Adrenal gland (tissue), 12 donors: ENCODE results near the gene ZCWPW2. TPM values are rescaled to one million over a fixed set of nuclear protein-coding genes. Genes with fewer than 3 reads are reported as not detected.

Source experiments
- DNase-seq, 7 donors: peaks; one replicate each; pipeline ENCODE4 v3.0.0-alpha.2; 2019 to 2020
- H3K27ac ChIP-seq, 5 donors: fragments of 200-600 bp; sonication (generic) in 4 of 5; 1 replicate in 3 of 5; 2 replicates in 2 of 5; pipeline versions ENCODE4 v1.5.1 to v1.8.0; 2016 to 2020; ENCODE audit warnings: mild to moderate bottlenecking in 1 of 5
- H3K27me3 ChIP-seq: fragments of 200-600 bp; 2 replicates; pipeline ENCODE4 v1.8.0; 2021
- H3K36me3 ChIP-seq, 2 donors: fragments of 200-600 bp; replicated peaks in 1 of 2; 1 replicate in 1 of 2; 2 replicates in 1 of 2; pipeline versions ENCODE4 v1.5.1 to v1.8.0; 2018 to 2022
- H3K4me1 ChIP-seq, 2 donors: fragments of 200-600 bp; replicated peaks in 1 of 2; 1 replicate in 1 of 2; 2 replicates in 1 of 2; pipeline versions ENCODE4 v1.5.1 to v1.8.0; 2018 to 2021
- H3K4me3 ChIP-seq, 4 donors: fragments of 200-600 bp; sonication (generic) in 3 of 4; one replicate each; pipeline ENCODE4 v1.5.1; 2016 to 2018
- H3K9me3 ChIP-seq, 3 donors: fragments of 200-600 bp; sonication (generic) in 1 of 3; replicated peaks in 1 of 3; 1 replicate in 2 of 3; 2 replicates in 1 of 3; pipeline versions ENCODE4 v1.5.1 to v1.8.0; 2016 to 2021
- CTCF ChIP-seq, 6 experiments: fragments of 450-650 bp in 4 of 6; fragments of 200-600 bp in 2 of 6; sonication (generic) in 1 of 6; IDR thresholded peaks; 1 replicate in 5 of 6; 2 replicates in 1 of 6; pipeline versions ENCODE4 v1.5.1 to v1.8.0; 2016 to 2021; ENCODE audit warnings: antibody characterized with exemption in 6 of 6, mild to moderate bottlenecking in 2 of 6, moderate library complexity in 1 of 6
- POLR2A ChIP-seq, 2 donors: fragments of 450-650 bp; IDR thresholded peaks; one replicate each; pipeline ENCODE4 v1.6.1; 2017; ENCODE audit warnings: antibody characterized with exemption in 2 of 2, mild to moderate bottlenecking in 2 of 2, moderate library complexity in 1 of 2
- WGBS, 4 donors: extraction: QIAGEN DNeasy Blood & Tissue Kit in 2 of 4; methylation state at CpG; one replicate each; pipeline versions ENCODE4 v1.1.5 to v1.1.7; 2013 to 2017; 5-methylcytosine and 5-hydroxymethylcytosine counted together
- intact Hi-C, 2 donors: fragments of 100-400 bp; cut with DNase I; formaldehyde crosslinking; loops; one replicate each; pipeline versions ENCODE4 v1.14.1 to v1.15.0; 2022 to 2023
- polyA plus RNA-seq, 3 donors: library from polyadenylated mRNA; stranded (reverse); fragments of 200-250 nt in 2 of 3; fragments of 350-450 nt in 1 of 3; fragmentation: Illumina TruSeq in 1 of 3; extraction: RNeasy Lipid Tissue Mini Kit (QIAGEN cat#74804) in 1 of 3; gene quantifications; one replicate each; pipeline ENCODE4 v1.2.3, GENCODE V29; 2013 to 2014
- total RNA-seq, 9 donors: library from RNA; depleted of rRNA in 4 of 9; stranded (reverse); fragments of >200 nt in 4 of 9; fragments of 120-200 nt in 1 of 9; fragmentation: NEBNext Ultra II Directional in 1 of 9; extraction: Animal tissue kit (Norgen Biotek cat#: 25700) in 1 of 9; gene quantifications; one replicate each; pipeline versions ENCODE4 v1.1.0 to v1.2.4, GENCODE V29; 2013 to 2023
- donor health status: healthy with polysubstance abuse.
- donor health status: Bipolar disorder and iron deficiency.
- donor health status: DM: yes; HTN: yes; CAD: no.
- donor health status: DM: no; HTN: no; CAD: no.
- donor health status: DM: no; HTN: no; CAD: no.
- donor health status: DM: yes; HTN: yes; CAD: no.

The ZCWPW2 gene
- total and polyA plus RNA-seq, 12 donors = 0.55 to 2.1 (median 1.3) TPM

- no peak for DNase-seq
- Histone ChIP-seq H3K36me3 (no peaks in the 10 kb centered on the region), H3K27ac (no peak overlapping the region), H3K4me3 (no peak overlapping the region), H3K27me3 (no peaks in the 10 kb centered on the region), H3K4me1 (no peaks in the 10 kb centered on the region), H3K9me3 (no peaks in the 10 kb centered on the region)
- WGBS, 4 donors = 68 to 84% (median 74%) methylated on average over 1 of the region's 1 CpG
- intact Hi-C loops = no loop called here
- no peak for TF ChIP-seq POLR2A (IDR thresholded peaks at IDR 0.05)
- TF ChIP-seq CTCF (IDR thresholded peaks at IDR 0.05) = no peak
Measured at GRCh38 chr3:28556195-28556594, 207.7 kb downstream of the ZCWPW2 start.

DNA sequence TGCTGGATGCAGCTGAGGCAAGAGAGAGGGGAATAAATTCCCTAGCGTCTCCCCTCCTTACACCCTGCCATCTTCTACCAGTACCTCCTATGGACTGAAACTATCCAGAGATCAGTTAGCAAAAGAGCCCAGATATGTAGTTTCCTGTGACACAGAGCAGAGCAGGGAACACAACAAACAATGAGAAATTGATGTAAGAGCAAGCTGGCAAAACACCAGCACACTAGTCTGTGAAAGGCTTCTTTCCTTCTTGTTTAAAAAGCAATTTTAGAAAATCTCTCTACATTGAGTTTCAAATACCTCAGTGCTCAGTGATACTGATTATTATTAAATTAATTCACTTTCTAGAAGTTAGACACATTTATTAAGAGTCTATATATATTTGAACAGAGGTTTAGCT lies 215.7 kb downstream of the ZCWPW2 start:
- H3K4me3 ChIP-seq = no peak overlapping the region
- H3K27me3 ChIP-seq = no peaks in the 10 kb centered on the region
- WGBS, 4 donors = 71 to 88% (median 82%) methylated on average over 1 of the region's 1 CpG
- no peaks in the 10 kb centered on the region for H3K4me1 ChIP-seq
- H3K27ac ChIP-seq = no peak overlapping the region
- no peaks in the 10 kb centered on the region for H3K36me3 ChIP-seq
- DNase-seq = no peak
- no peaks in the 10 kb centered on the region for H3K9me3 ChIP-seq
- intact Hi-C loops = no loop called here
- no peak for TF ChIP-seq CTCF (IDR thresholded peaks at IDR 0.05)
- no peak for TF ChIP-seq POLR2A (IDR thresholded peaks at IDR 0.05)

- no peak overlapping the region for H3K27ac ChIP-seq
- H3K4me1 ChIP-seq = no peaks in the 10 kb centered on the region
- H3K9me3 ChIP-seq = no peaks in the 10 kb centered on the region
- intact Hi-C loops = no loop called here
- no peak for DNase-seq
- TF ChIP-seq POLR2A (IDR thresholded peaks at IDR 0.05) (no peak), CTCF (IDR thresholded peaks at IDR 0.05) (no peak)
- H3K27me3 ChIP-seq = no peaks in the 10 kb centered on the region
- WGBS, 4 donors = 80 to 87% (median 83%) methylated on average over 3 of the region's 3 CpGs
- no peaks in the 10 kb centered on the region for H3K36me3 ChIP-seq
- no peak overlapping the region for H3K4me3 ChIP-seq
Measured at GRCh38 chr3:28569357-28569756, 220.8 kb downstream of the ZCWPW2 start.

DNA sequence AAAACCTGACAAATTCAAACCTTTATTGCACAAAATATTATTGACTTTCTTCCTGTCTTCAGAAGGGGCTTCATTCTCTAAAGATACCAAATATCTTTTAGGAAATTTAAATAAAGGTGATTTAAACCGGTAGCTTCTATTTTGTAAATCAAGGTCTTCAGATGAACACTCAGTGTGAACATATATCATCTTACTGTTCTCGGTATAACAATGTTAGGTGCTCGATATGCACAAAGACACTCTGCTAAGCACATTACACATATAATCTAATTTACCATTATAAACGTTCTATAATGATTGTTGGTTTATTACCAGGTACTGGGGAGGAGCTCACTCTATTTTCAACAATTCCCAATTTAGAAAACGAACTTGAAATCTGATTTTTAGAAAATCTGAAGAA lies 225.5 kb downstream of the ZCWPW2 start:
- Histone ChIP-seq H3K4me3 (no peak overlapping the region), H3K4me1 (peaks cover 7 to 14% of the 10 kb centered on the region in 2 donors), H3K27ac (no peak overlapping the region), H3K36me3 (no peaks in the 10 kb centered on the region), H3K27me3 (peaks cover 12% of the 10 kb centered on the region), H3K9me3 (no peaks in the 10 kb centered on the region)
- intact Hi-C loops = no loop called here
- no peak for DNase-seq
- WGBS, 4 donors = 66 to 74% (median 70%) methylated on average over 5 of the region's 5 CpGs
- no peak for TF ChIP-seq POLR2A (IDR thresholded peaks at IDR 0.05)
- TF ChIP-seq CTCF (IDR thresholded peaks at IDR 0.05) = no peak
